ENCODE measurements around the gene ITGB2.

The ITGB2 gene

DNA sequence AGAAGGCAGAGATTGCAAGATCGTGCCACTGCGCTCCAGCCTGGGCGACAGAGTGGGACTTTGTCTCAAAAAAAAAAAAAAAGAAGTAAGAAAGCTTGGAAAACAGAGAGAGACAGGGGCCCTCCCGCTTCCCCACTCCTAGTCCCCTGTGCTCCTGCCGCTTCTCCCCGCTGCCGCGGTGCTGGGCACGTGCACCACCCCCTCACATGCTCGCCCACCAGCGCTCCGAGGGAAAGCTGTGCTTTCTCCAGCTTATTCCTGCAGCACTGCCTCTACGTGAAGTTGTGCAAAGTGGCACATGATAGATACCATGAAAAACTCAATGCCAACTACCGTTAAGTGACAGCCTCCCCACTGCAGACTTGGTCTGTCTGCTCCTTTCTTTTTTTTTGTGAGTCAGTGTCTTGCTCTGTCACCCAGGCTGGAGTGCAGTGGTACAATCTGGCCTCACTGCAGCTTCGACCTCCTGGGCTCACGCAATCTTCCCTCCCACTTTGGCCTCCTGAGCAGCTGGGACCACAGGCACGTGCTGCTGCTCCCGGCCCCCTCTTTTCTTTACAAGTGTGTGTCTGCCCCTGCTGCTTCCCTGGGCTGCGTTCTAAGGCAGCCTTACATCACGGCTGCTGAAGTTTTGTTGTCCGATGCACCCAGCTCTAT lies 34.6 kb upstream of the ITGB2 start:
- DNase-seq, result no peak

- DNase-seq, result no peak
These were observed 33.6 kb upstream of the ITGB2 start for GRCh38 chr21:44954281-44954771.

DNA sequence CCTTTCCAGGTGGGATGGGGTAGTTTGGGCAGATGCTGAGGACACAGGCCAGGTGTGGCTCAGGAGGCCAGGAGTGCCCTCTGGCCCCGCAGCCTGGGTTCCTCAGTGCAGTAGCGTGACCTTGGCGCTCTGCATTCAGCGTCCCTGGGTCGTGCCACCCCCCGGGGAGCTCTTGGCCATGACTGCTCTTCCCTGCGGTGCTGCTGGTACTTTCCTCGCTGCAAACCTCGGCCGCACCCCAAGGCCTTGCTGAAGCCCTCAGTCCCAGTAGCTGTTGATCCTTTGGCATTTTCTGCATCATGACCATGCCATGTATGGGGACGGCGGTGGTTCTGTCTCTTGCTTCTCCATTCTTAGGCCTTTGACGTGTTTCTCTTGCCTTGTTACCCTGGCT lies 32.9 kb upstream of the ITGB2 start:
- no peak for DNase-seq

GRCh38 chr21:44952929-44953627 lies 32.4 kb upstream of the ITGB2 start:
- no peak for DNase-seq

GRCh38 chr21:44952116-44952928 lies 31.6 kb upstream of the ITGB2 start:
- no peak for DNase-seq

GRCh38 chr21:44951186-44951915 lies 30.7 kb upstream of the ITGB2 start:
- DNase-seq, result no peak

DNA sequence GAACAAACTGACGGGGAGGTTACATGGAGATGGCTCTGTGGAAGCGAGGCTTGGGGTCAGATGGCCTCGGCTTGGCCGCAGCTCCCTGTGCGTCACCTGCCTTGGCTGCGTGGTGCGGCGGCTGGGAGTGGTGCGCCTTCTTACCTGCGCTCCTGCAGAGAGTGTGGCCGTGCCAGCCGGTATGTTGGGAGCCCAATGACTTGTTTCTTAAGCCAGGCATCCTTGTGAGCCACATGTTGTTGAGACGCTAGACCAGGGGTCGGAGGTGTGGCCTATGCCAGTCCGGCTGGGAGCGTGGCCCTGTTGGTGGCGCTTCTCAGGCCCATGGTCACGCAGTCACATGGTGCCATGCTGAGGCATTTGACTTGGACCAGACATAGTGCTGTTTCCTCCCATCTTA lies 29.7 kb upstream of the ITGB2 start:
- DNase-seq, result no peak

GRCh38 chr21:44949779-44950198 lies 29.1 kb upstream of the ITGB2 start:
- DNase-seq, result peak; percentile 26 to 75 (median 66)

- no peak for DNase-seq
These were observed 28.6 kb upstream of the ITGB2 start for GRCh38 chr21:44949161-44949778.

DNA sequence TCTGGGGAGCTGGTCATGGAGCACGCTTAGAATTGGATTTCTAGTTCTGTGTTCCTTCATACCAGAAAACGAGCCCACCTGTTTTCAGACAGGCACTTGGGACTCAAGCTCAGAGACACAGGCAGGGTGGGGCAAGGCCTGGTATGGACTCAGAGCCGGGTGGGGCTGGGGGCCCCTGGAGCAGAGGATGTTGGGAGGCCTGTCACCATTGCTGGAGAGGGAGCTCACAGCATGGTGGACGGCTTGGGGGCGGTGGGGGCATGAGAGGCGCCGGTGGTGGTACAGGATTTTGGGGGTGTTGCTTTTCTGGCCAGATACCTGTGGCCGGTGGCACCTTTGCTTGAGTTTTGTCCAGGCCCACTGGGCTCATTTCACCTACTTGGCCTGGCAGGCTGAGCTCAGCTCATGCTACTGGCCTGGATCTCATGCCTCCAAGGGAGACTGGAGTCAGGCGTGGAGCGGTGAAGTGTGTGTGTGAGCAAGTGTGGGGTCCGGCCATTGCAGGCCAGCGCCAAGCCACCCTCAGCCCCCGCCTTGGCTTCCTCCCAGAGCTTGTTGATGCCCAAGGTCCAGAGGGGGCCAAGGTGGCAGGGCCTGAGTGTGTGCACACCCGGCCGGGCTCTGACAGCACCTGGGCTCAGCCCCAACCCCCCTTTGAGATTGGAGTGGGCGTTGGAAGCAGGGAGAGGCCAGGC lies 27.9 kb upstream of the ITGB2 start:
- no peak for DNase-seq

GRCh38 chr21:44947930-44948331 lies 27.2 kb upstream of the ITGB2 start:
- no peak for DNase-seq

- no peak for DNase-seq
These were observed 26.6 kb upstream of the ITGB2 start for GRCh38 chr21:44947111-44947929.

DNA sequence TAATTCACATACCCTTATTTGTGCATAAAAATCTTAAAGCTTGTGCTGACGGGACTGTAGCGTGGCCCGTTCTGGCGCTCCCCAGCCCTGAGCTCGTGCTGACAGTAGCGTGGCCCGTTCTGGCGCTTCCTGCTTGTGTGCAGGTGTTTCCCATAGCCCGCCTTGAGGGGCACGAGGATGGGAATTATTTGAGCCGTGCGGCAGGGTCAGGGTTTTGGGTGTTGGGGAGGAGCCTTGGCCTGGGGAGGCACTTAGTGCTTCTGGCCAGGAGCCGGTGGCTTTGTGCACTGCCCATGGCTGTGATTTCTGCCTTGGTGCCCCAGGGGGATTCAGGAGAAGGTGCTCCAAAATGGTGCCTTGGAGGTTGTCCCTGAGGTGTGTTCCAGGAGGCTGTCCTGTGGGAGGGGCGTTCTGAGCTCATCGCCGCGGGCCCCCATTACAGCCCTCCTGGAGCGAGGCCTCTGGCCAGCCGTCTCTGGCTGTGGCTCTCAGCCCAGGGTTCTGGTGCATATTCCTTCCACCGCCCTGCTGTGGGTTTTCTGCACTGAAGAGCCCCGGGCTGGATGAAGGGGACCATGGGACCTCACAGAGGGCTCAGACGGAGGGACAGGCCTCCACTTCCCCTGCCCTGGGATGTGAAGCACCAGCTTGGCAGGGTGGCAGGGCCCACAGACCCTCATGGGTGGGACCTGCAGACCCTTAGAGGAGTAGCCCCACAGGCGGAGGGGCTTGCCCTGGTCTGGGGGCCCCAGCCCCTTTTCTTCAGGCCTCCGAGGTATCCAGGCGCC lies 25.7 kb upstream of the ITGB2 start:
- DNase-seq, result no peak

GRCh38 chr21:44944596-44944995 lies 23.9 kb upstream of the ITGB2 start:
- no peak for DNase-seq

DNA sequence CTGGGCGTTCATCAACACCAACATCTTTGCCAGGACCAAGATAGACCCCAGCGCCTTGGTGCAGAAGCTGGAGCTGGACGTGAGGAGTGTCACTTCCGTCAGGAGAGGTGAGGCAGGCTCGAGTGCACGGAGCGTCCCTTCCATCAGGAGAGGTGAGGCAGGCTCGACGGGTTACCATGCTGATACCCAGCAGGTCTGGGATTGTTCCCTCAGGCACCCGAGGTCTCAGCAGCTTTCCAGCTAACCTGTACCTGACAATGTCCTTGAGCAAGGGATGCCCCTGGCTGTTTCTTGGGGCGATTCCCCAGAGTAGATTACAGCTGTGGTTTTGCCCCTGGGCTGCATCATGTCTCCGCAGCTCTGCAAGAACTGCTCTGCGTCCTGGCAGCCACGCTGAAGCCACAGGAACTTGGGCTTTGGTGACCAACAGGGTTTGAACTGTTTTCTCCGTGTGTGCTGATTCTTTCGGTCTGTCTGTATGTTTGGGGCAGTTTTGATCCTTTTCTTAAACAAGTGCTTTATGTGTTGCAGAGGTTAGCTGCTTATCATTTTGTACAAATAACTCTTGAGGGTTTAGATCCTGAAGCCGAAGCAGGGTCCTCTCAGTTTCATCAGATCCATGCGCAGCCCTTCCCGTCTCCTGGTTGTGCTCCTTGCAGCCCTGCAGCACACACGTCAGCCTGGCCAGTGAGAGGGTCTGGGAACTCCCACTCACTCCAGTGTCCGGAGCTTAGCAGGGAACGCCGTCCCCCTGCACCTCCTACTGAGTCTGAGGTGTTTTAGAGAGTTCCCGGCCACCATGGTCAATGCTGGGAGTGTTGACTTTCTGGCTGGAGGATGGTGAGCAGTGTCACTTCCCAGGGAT lies 23.2 kb upstream of the ITGB2 start:
- DNase-seq, result no peak

DNA sequence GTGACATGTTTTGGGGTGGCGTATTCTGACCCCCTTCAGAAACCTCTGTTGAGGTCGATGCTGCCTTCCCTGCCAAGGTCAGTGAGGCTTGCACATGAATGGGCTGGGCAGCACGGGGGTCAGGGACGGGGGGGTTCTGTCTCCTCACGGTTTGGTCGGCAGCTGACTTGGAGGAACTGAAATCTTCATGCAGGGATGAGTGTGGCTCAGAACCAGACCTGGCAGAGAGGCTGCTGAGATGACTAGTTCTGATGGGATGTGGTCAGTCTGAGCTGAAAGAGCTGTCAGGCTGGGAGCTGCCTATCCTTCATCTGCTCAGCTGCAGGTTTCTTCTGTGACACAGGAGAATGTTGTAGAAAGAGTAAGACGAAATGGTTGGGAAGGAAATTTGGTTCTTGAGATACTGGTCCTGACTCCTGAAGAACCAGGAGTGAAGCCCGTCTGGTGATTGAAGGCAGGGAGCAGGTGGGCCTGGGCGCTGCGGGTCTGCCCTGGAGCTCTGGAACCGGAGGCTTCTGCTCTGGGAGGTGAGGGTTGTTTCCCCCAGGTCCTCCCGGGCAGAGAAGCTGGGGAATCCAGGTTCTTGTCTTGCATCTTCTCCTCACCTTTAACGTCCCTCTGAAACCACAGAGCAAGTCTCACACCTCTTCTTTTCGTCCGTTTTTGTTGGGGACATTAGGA lies 22.4 kb upstream of the ITGB2 start:
- no peak for DNase-seq

- no peak for DNase-seq
These were observed 21.9 kb upstream of the ITGB2 start for GRCh38 chr21:44942566-44942965.

GRCh38 chr21:44941567-44941966 lies 20.9 kb upstream of the ITGB2 start:
- no peak for DNase-seq

Measured in NCI-H1417 (cell line).